Left ventricle myocardium inferior (tissue), 1 donor: ENCODE data around the gene SV2C. TPM values are rescaled to one million over a fixed set of nuclear protein-coding genes. Genes with fewer than 3 reads are reported as not detected.

Experiments used
- DNase-seq: peaks from one replicate; pipeline ENCODE4 v3.0.0-alpha.2; 2020
- H3K27ac ChIP-seq: fragments of 200-600 bp; replicated peaks from 2 replicates; pipeline ENCODE4 v1.8.0; 2021
- H3K27me3 ChIP-seq: fragments of 200-600 bp; 2 replicates; pipeline ENCODE4 v1.8.0; 2021; ENCODE audit warnings: low read depth
- H3K36me3 ChIP-seq: fragments of 200-600 bp; 2 replicates; pipeline ENCODE4 v1.8.0; 2021
- H3K4me1 ChIP-seq: fragments of 200-600 bp; 2 replicates; pipeline ENCODE4 v1.8.0; 2021
- H3K4me3 ChIP-seq: fragments of 200-600 bp; 2 replicates; pipeline ENCODE4 v1.8.0; 2021; ENCODE audit warnings: mild to moderate bottlenecking, moderate library complexity
- H3K9me3 ChIP-seq: fragments of 200-600 bp; replicated peaks from 2 replicates; pipeline ENCODE4 v1.8.0; 2021
- intact Hi-C: fragments of 100-400 bp; cut with micrococcal nuclease; formaldehyde crosslinking; loops from one replicate; pipeline ENCODE4 v1.11.0; 2022
- total RNA-seq: library from RNA; stranded (reverse); fragmentation: NEBNext Ultra II Directional; extraction: Animal tissue kit (Norgen Biotek cat#: 25700); gene quantifications from one replicate; pipeline ENCODE4 v1.2.1, GENCODE V29; 2021
- TF ChIP-seq, protein P1 (sequence below): fragments of 200-600 bp; IDR thresholded peaks from 2 replicates; pipeline ENCODE4 v1.8.0; 2021; ENCODE audit warnings: antibody characterized with exemption, mild to moderate bottlenecking, borderline replicate concordance
- donor health status: DM: no; HTN: yes; CAD: no; lungs with severe emphysema.

SV2C gene
- total RNA-seq, 1 donor from 2014 or later: 0.44 TPM

DNA sequence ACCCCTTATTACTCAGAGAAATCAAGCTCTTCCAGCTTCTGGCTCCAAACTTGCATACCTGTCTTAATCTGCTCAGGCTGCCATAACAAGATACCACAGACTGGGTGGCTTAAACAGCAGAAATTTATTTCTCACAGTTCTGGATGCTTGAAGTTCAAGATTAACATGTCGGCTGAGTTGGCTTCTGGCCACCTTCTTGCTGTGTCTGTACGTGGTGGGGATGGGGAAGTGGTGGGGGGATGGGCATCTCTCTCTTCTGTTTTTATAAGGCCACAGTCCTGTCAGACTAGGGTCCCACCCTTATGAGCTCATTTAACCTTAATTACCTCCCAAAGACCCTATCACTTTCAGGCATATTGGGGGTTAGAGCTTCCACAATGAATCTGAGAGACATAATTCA is 140.5 kb downstream of the SV2C start:
- Histone ChIP-seq H3K27ac (no peak overlapping the region), H3K4me3 (no peak overlapping the region), H3K27me3 (peaks cover 9% of the 10 kb centered on the region), H3K36me3 (no peaks in the 10 kb centered on the region), H3K4me1 (no peaks in the 10 kb centered on the region), H3K9me3 (no peaks in the 10 kb centered on the region)
- TF ChIP-seq, protein P1, sequence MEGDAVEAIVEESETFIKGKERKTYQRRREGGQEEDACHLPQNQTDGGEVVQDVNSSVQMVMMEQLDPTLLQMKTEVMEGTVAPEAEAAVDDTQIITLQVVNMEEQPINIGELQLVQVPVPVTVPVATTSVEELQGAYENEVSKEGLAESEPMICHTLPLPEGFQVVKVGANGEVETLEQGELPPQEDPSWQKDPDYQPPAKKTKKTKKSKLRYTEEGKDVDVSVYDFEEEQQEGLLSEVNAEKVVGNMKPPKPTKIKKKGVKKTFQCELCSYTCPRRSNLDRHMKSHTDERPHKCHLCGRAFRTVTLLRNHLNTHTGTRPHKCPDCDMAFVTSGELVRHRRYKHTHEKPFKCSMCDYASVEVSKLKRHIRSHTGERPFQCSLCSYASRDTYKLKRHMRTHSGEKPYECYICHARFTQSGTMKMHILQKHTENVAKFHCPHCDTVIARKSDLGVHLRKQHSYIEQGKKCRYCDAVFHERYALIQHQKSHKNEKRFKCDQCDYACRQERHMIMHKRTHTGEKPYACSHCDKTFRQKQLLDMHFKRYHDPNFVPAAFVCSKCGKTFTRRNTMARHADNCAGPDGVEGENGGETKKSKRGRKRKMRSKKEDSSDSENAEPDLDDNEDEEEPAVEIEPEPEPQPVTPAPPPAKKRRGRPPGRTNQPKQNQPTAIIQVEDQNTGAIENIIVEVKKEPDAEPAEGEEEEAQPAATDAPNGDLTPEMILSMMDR: no peak
- no peak for DNase-seq
- intact Hi-C loops: no loop called here

DNA sequence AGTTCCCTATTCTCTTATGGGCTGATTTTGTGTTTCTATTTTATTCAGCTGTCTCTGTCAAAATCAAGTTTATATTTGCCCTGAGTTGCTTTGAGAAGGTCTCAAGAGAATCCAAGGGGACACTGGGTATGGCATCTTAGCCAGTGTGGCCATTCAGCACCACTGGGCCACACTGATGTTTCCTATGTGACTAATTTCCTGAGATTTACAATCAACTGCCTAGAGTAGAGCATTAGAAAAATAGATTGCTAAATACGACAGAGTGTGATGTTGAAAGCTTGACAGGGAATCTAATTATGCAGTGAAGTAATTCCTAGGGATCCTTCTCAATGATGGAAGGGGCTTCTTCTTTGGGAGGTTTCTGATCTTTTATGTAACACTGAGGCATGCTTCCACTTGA is 141.7 kb downstream of the SV2C start:
- no peak for DNase-seq
- H3K4me1 ChIP-seq: no peaks in the 10 kb centered on the region
- no peak overlapping the region for H3K27ac ChIP-seq
- TF ChIP-seq, protein P1: no peak
- H3K36me3 ChIP-seq: no peaks in the 10 kb centered on the region
- H3K9me3 ChIP-seq: no peaks in the 10 kb centered on the region
- intact Hi-C loops: no loop called here
- H3K27me3 ChIP-seq: peaks cover 17% of the 10 kb centered on the region
- H3K4me3 ChIP-seq: no peak overlapping the region

DNA sequence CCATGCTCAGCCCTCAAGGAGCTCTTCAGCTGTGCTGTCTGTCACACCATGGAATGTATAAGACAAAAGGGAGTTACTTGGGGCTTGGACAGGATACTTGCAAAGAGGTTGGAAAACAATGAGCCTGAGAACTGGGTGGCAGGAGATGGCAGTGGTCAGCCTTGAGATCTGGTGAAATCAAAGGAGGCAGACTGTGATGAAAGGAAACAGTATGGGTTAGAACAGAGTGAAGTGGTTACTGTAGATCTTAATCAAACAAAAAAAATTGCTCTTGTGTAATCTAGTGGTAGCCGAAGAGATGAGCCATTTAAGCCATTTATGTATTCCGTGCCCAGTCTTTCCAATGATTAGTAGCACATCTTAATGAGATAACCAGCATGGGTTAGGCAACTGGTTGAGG is 142.2 kb downstream of the SV2C start:
- Histone ChIP-seq H3K4me3 (no peak overlapping the region), H3K9me3 (no peaks in the 10 kb centered on the region), H3K36me3 (no peaks in the 10 kb centered on the region), H3K27ac (no peak overlapping the region), H3K4me1 (no peaks in the 10 kb centered on the region), H3K27me3 (peaks cover 17% of the 10 kb centered on the region)
- no peak for DNase-seq
- intact Hi-C loops: no loop called here
- TF ChIP-seq, protein P1: no peak

DNA sequence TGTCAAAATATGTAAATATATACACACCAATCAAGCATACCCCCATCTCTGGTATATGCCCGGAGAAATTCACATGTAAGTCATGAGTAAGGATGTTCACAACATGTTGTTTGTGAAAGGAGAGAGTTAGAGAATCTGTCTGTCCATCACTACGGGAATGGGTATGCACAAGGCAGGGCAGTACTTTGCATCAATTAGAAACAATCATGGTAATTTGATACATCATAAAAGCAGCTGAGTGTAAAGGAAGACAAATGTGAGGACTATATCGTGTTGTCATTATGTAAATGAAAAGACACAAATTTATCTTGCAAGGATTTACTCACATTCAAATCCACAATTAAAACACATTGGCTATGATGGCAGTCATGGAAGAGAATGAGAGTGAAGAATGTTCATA is 146.7 kb downstream of the SV2C start:
- TF ChIP-seq, protein P1: no peak
- intact Hi-C loops: no loop called here
- Histone ChIP-seq H3K9me3 (no peaks in the 10 kb centered on the region), H3K4me1 (no peaks in the 10 kb centered on the region), H3K27me3 (peaks cover 17% of the 10 kb centered on the region), H3K36me3 (no peaks in the 10 kb centered on the region), H3K27ac (no peak overlapping the region), H3K4me3 (no peak overlapping the region)
- no peak for DNase-seq

DNA sequence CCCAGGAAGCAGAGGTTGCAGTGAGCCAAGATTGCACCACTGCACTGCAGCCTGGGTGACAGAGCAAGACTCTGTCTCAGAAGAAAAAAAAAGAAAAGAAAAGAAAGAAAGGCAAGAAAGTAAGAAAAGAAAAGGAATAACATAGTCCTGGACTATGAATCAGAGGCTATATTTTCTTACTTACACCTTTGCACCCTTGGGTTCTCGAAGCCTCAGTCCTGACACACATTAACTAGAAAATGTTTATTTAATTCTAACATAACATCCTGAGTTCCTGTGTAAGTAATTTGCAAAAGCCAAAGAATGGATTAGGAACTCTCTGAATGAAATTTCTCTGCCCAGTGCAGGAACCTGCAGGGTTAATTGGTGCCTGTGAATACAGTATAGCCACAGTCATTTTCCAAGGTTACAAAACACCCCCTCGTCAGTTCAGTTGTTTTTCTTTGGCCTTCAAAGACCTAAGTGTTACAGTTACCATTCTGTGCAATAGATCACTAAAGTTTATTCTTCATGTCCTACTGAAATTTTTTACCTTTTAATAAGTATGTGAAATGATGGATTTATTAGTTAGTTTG is 147.6 kb downstream of the SV2C start:
- TF ChIP-seq, protein P1: no peak
- no peaks in the 10 kb centered on the region for H3K36me3 ChIP-seq

More for the DNA sequence above, 147.6 kb downstream of the SV2C start:
- no peak for DNase-seq
- H3K27ac ChIP-seq: no peak overlapping the region
- intact Hi-C loops: no loop called here
- H3K4me3 ChIP-seq: no peak overlapping the region
- peaks cover 17% of the 10 kb centered on the region for H3K27me3 ChIP-seq
- H3K4me1 ChIP-seq: no peaks in the 10 kb centered on the region
- no peaks in the 10 kb centered on the region for H3K9me3 ChIP-seq
